ENCODE measurements around the gene KRT82. TPM values are rescaled to one million over a fixed set of nuclear protein-coding genes. Genes with fewer than 3 reads are reported as not detected.
A peak's percentile ranks its signal among the peaks of the same experiment; 100 is the strongest.

The KRT82 gene
- polyA plus RNA-seq, 4 donors, result not detected

DNA sequence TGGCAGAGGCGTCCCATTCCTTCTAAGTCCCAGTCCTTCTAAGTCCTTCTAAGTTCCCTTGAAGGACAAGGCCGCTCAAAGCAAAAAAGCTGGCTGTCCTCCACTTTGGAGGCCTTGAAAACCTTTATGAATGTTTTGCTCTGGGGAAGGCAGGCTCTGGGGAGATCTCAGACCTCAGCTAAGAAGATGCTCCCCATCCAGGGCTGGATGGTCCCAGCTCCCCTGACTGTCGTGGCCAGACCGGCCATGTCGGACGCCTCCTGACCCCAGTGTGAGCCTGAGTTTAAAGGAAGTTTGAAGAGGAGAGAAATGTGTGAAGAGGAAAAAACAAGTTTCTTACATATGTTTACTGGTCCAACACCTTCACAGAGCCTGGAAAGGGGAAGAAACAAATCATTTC, 26.6 kb downstream of the KRT82 start:
- Histone ChIP-seq H3K4me1 (ENCODE audit: control insufficient read depth in 3 of 3, insufficient read depth in 2 of 3, low read depth in 1 of 3, low read length in 2 of 3) (no peaks in the 10 kb centered on the region), H3K27me3 (ENCODE audit: control insufficient read depth in 3 of 3, insufficient read depth in 3 of 3, low read length in 3 of 3) (peaks cover 0 to 5% (median 0%) of the 10 kb centered on the region in 3 donors), H3K4me3 (ENCODE audit: low read depth in 1 of 3, low read length in 3 of 3) (no peak overlapping the region), H3K27ac (ENCODE audit: low read depth in 1 of 3, low read length in 2 of 3) (no peak overlapping the region), H3K9me3 (ENCODE audit: control insufficient read depth in 2 of 2, insufficient read depth in 1 of 2, low read depth in 1 of 2, low read length in 1 of 2) (no peaks in the 10 kb centered on the region), H3K36me3 (ENCODE audit: control insufficient read depth in 3 of 3, insufficient read depth in 2 of 3, low read depth in 1 of 3, low read length in 3 of 3) (no peaks in the 10 kb centered on the region)
- WGBS, 3 donors, result 85 to 90% (median 89%) methylated on average over 6 of the region's 6 CpGs
- DNase-seq, result no peak
- FAIRE-seq, result no peak

DNA sequence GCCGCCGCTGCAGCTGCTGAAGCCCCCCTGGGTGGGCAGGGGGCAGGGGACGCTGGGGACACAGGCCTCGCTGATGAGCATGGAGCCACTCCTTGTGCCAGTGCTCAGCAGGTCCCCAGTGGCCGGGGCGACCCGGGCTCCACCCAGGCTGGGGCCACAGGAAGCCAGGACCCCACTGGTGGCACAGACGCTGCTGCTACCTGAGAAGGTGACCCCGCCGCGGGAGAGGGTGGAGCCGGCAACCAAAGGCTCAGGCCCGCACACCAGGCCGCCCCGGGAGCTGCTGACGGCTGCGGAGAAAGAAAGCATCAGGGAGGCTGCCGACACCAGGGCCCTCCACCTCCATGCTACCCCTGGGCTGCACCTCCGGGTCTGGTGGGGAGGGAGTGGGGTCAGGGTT, 28.0 kb downstream of the KRT82 start:
- FAIRE-seq, result no peak
- Histone ChIP-seq H3K4me1 (ENCODE audit: control insufficient read depth in 3 of 3, insufficient read depth in 2 of 3, low read depth in 1 of 3, low read length in 2 of 3) (no peaks in the 10 kb centered on the region), H3K4me3 (ENCODE audit: low read depth in 1 of 3, low read length in 3 of 3) (no peak overlapping the region), H3K36me3 (ENCODE audit: control insufficient read depth in 3 of 3, insufficient read depth in 2 of 3, low read depth in 1 of 3, low read length in 3 of 3) (no peaks in the 10 kb centered on the region), H3K9me3 (ENCODE audit: control insufficient read depth in 2 of 2, insufficient read depth in 1 of 2, low read depth in 1 of 2, low read length in 1 of 2) (no peaks in the 10 kb centered on the region), H3K27ac (ENCODE audit: low read depth in 1 of 3, low read length in 2 of 3) (no peak overlapping the region), H3K27me3 (ENCODE audit: control insufficient read depth in 3 of 3, insufficient read depth in 3 of 3, low read length in 3 of 3) (peaks cover 0 to 5% (median 0%) of the 10 kb centered on the region in 3 donors)
- DNase-seq, result no peak
- 79 to 87% (median 84%) methylated on average over 16 to 19 of the region's 19 CpGs for WGBS, 3 donors

DNA sequence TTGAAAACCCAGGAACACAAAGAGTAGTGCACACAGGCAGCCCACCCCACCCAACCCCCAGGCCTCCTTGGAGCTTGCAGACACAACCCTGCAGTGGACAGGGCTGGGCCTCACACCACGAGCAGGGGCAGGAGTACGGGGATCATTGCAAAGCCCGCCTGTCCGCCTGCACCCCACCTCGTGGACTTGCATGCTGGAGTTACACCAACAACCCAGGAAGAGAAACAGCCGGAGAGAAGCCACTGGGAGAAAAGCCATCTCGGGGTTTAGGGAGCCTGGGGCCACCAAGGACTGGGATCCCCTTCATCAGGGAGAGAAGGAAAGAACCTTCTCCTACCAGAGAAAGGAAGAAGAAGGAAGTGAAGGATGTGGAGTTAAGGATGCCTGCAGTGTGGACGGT, 28.9 kb downstream of the KRT82 start:
- Histone ChIP-seq H3K4me1 (ENCODE audit: control insufficient read depth in 3 of 3, insufficient read depth in 2 of 3, low read depth in 1 of 3, low read length in 2 of 3) (no peaks in the 10 kb centered on the region), H3K27me3 (ENCODE audit: control insufficient read depth in 3 of 3, insufficient read depth in 3 of 3, low read length in 3 of 3) (peaks cover 0 to 5% (median 0%) of the 10 kb centered on the region in 3 donors), H3K27ac (ENCODE audit: low read depth in 1 of 3, low read length in 2 of 3) (no peak overlapping the region), H3K9me3 (ENCODE audit: control insufficient read depth in 2 of 2, insufficient read depth in 1 of 2, low read depth in 1 of 2, low read length in 1 of 2) (no peaks in the 10 kb centered on the region), H3K4me3 (ENCODE audit: low read depth in 1 of 3, low read length in 3 of 3) (no peak overlapping the region), H3K36me3 (ENCODE audit: control insufficient read depth in 3 of 3, insufficient read depth in 2 of 3, low read depth in 1 of 3, low read length in 3 of 3) (no peaks in the 10 kb centered on the region)
- DNase-seq, result no peak
- 84 to 87% (median 85%) methylated on average over 8 of the region's 8 CpGs for WGBS, 3 donors
- no peak for FAIRE-seq

DNA sequence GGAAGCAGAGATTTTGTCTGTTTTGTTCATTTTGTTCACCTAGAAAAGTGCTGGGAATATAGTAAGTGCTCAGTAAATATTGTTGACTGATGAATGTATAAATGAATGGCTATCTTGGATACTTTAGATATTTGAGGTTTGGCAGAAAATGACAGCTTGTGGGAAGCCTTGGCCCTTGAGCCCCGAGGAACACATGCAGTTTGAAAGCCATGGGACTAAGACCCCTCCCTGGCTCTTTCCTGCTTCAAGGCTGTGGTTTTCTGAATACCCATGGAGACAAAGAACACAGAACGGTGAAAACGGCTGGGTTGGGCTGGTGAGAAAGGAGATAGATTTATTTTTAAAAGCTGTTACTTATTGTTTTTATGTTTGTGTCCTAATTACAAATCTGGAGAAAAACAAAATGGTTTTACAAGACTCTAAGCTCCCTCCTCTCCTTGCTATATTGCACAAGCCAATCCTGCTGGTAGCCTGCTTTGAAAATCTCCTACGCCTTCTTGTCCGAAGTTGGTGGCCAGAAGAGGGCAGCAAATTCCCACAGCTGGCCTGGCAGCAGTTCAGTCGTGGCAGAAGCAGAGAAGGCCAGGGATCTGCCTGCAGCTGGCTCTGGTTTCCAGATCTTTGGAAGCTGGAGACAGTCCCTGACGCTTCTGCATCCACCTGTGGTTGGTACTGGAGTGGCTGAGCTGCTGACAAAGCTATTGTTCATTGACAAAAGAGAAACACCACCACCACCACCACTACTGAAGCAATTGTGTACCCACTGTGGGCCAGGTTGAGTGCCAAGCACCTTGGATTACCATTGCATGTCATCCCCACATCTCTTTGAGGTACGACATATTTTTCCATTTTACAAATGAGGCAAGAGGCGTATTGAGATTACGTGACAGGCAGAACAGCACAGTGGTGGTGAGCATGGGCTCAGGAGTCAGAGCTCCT, 33.6 kb downstream of the KRT82 start:
- no peak overlapping the region for H3K27ac ChIP-seq (ENCODE audit: low read depth in 1 of 3, low read length in 2 of 3)
- DNase-seq (peak; percentile 74 to 86), FAIRE-seq (no peak)
- H3K27me3 ChIP-seq (ENCODE audit: control insufficient read depth in 3 of 3, insufficient read depth in 3 of 3, low read length in 3 of 3), result peaks cover 0 to 8% (median 0%) of the 10 kb centered on the region in 3 donors
- H3K4me3 ChIP-seq (ENCODE audit: low read depth in 1 of 3, low read length in 3 of 3), result no peak overlapping the region
- WGBS, 3 donors, result 32 to 37% (median 36%) methylated on average over 10 of the region's 10 CpGs
- no peaks in the 10 kb centered on the region for H3K4me1 ChIP-seq (ENCODE audit: control insufficient read depth in 3 of 3, insufficient read depth in 2 of 3, low read depth in 1 of 3, low read length in 2 of 3)
- H3K9me3 ChIP-seq (ENCODE audit: control insufficient read depth in 2 of 2, insufficient read depth in 1 of 2, low read depth in 1 of 2, low read length in 1 of 2), result no peaks in the 10 kb centered on the region
- H3K36me3 ChIP-seq (ENCODE audit: control insufficient read depth in 3 of 3, insufficient read depth in 2 of 3, low read depth in 1 of 3, low read length in 3 of 3), result no peaks in the 10 kb centered on the region

DNA sequence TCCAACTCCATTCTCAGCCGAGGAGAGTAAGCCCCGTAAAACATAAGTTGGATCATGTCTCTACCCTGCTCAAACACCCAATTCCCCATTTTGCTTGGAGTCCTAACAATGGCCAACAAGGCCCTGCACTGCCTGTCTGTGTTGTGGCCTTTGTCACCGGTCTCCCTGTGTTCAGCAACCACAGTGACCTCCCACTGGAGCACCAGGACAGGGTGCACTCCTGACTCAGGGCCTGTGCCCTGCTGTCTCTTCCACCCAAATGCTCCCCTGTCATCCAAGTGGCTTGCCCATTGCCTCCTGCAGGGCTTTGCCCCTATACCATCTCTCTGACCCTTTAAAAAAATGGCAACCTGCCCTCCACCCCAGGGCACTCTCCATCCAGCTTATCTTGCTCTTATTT, 34.4 kb downstream of the KRT82 start:
- H3K4me1 ChIP-seq (ENCODE audit: control insufficient read depth in 3 of 3, insufficient read depth in 2 of 3, low read depth in 1 of 3, low read length in 2 of 3), result no peaks in the 10 kb centered on the region
- WGBS, 3 donors, result 78 to 81% (median 78%) methylated on average over 3 of the region's 3 CpGs
- no peaks in the 10 kb centered on the region for H3K36me3 ChIP-seq (ENCODE audit: control insufficient read depth in 3 of 3, insufficient read depth in 2 of 3, low read depth in 1 of 3, low read length in 3 of 3)
- FAIRE-seq (no peak), DNase-seq (no peak)
- no peak overlapping the region for H3K4me3 ChIP-seq (ENCODE audit: low read depth in 1 of 3, low read length in 3 of 3)
- peaks cover 0 to 8% (median 0%) of the 10 kb centered on the region in 3 donors for H3K27me3 ChIP-seq (ENCODE audit: control insufficient read depth in 3 of 3, insufficient read depth in 3 of 3, low read length in 3 of 3)
- H3K9me3 ChIP-seq (ENCODE audit: control insufficient read depth in 2 of 2, insufficient read depth in 1 of 2, low read depth in 1 of 2, low read length in 1 of 2), result no peaks in the 10 kb centered on the region
- peak overlapping the region in 1 of 3 donors; percentile 1 for H3K27ac ChIP-seq (ENCODE audit: low read depth in 1 of 3, low read length in 2 of 3)

DNA sequence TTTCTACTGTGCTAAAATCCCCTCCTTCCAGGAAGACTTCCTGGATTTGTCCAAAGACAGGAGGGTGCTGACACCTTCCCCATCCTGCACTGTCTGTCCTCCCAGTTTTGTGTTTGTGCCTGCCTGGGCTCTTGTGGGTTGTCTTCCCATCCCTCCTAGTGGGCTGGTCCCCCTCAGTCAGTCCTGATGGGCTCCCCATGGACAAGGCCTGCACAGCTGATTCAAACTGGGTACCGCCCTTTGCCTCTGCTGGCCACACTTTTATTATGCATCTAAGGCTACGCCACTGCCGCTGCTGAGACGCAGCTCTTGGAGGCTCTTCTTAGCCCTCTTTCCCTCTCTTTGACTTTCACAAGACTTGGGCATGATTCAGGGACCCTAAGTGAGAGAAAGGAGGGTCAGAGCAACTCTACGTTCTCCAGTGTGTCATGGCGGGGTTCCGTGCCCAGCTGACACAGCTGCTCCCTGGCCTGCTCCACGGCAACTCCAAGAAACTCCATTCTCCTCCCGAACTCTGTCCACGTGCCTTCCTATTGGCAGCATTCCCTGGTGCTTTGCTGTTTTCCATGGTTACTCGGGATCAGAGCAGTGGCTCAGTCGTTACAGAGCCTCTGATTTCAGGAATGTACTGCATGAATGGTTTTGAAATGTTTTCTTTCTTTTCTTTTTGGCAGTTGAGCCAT, 35.1 kb downstream of the KRT82 start:
- DNase-seq, result no peak
- FAIRE-seq, result no peak
- no peak overlapping the region for H3K27ac ChIP-seq (ENCODE audit: low read depth in 1 of 3, low read length in 2 of 3)

DNA sequence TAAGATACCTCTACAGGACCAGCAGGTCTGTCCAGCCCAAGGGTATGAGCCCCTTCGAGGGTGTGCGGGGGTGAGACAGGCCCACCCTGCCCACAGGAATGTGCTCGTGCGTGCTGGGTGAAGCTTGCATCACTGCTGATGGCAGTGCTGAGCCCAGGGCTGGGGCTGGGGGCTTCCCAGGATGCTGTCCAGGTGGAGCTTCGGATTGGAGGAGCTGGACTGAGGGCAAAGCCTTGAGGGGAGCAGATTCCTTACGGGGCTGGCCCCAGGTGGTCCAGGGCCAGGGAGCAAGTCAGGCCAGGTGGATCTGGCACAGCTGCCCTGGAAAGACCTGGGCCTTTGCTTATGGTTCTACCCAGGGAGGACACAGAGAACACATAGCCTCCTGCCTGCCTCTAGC, 36.3 kb downstream of the KRT82 start:
- FAIRE-seq, result no peak
- WGBS, 3 donors, result 70 to 79% (median 77%) methylated on average over 6 of the region's 6 CpGs

More for the DNA sequence above, 35.1 kb downstream of the KRT82 start:
- 60 to 76% (median 62%) methylated on average over 12 of the region's 12 CpGs for WGBS, 3 donors
- Histone ChIP-seq H3K9me3 (ENCODE audit: control insufficient read depth in 2 of 2, insufficient read depth in 1 of 2, low read depth in 1 of 2, low read length in 1 of 2) (no peaks in the 10 kb centered on the region), H3K27me3 (ENCODE audit: control insufficient read depth in 3 of 3, insufficient read depth in 3 of 3, low read length in 3 of 3) (peaks cover 0 to 8% (median 0%) of the 10 kb centered on the region in 3 donors), H3K36me3 (ENCODE audit: control insufficient read depth in 3 of 3, insufficient read depth in 2 of 3, low read depth in 1 of 3, low read length in 3 of 3) (no peaks in the 10 kb centered on the region), H3K4me3 (ENCODE audit: low read depth in 1 of 3, low read length in 3 of 3) (no peak overlapping the region), H3K4me1 (ENCODE audit: control insufficient read depth in 3 of 3, insufficient read depth in 2 of 3, low read depth in 1 of 3, low read length in 2 of 3) (no peaks in the 10 kb centered on the region)

DNA sequence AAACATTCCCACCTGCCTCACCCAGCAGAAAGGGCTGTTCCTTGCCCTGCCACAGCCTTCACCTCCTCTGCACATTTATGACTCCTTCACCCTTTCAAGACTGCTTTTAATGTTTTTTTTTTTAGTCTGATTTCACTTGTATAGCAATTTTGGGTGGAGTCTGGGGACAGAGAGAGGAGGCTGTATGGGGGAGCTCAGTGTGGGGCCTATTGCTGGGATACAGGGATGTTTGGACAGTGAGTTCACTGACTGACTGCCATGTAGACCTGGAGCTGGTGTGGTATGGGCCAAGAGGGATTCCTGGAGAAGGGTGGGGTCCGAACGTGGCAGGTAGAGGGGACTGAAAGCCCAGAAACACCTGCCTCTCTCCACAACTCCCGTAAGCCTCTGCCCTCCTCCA, 36.9 kb downstream of the KRT82 start:
- FAIRE-seq, result no peak
- no peaks in the 10 kb centered on the region for H3K36me3 ChIP-seq (ENCODE audit: control insufficient read depth in 3 of 3, insufficient read depth in 2 of 3, low read depth in 1 of 3, low read length in 3 of 3)
- no peak overlapping the region for H3K4me3 ChIP-seq (ENCODE audit: low read depth in 1 of 3, low read length in 3 of 3)
- peaks cover 0 to 8% (median 0%) of the 10 kb centered on the region in 3 donors for H3K27me3 ChIP-seq (ENCODE audit: control insufficient read depth in 3 of 3, insufficient read depth in 3 of 3, low read length in 3 of 3)
- WGBS, 3 donors, result 44 to 70% (median 45%) methylated on average over 3 of the region's 3 CpGs
- DNase-seq, result no peak
- no peaks in the 10 kb centered on the region for H3K4me1 ChIP-seq (ENCODE audit: control insufficient read depth in 3 of 3, insufficient read depth in 2 of 3, low read depth in 1 of 3, low read length in 2 of 3)
- no peaks in the 10 kb centered on the region for H3K9me3 ChIP-seq (ENCODE audit: control insufficient read depth in 2 of 2, insufficient read depth in 1 of 2, low read depth in 1 of 2, low read length in 1 of 2)
- no peak overlapping the region for H3K27ac ChIP-seq (ENCODE audit: low read depth in 1 of 3, low read length in 2 of 3)

More for the DNA sequence above, 36.3 kb downstream of the KRT82 start:
- Histone ChIP-seq H3K36me3 (ENCODE audit: control insufficient read depth in 3 of 3, insufficient read depth in 2 of 3, low read depth in 1 of 3, low read length in 3 of 3) (no peaks in the 10 kb centered on the region), H3K4me1 (ENCODE audit: control insufficient read depth in 3 of 3, insufficient read depth in 2 of 3, low read depth in 1 of 3, low read length in 2 of 3) (no peaks in the 10 kb centered on the region), H3K4me3 (ENCODE audit: low read depth in 1 of 3, low read length in 3 of 3) (no peak overlapping the region), H3K27me3 (ENCODE audit: control insufficient read depth in 3 of 3, insufficient read depth in 3 of 3, low read length in 3 of 3) (peaks cover 0 to 8% (median 0%) of the 10 kb centered on the region in 3 donors), H3K27ac (ENCODE audit: low read depth in 1 of 3, low read length in 2 of 3) (no peak overlapping the region), H3K9me3 (ENCODE audit: control insufficient read depth in 2 of 2, insufficient read depth in 1 of 2, low read depth in 1 of 2, low read length in 1 of 2) (no peaks in the 10 kb centered on the region)
- DNase-seq, result no peak
